Upper lobe of left lung (tissue), 6 donors: Measurements from ENCODE around the gene QSOX1. TPM values are rescaled to one million over a fixed set of nuclear protein-coding genes. Genes with fewer than 3 reads are reported as not detected.
A peak's percentile ranks its signal among the peaks of the same experiment; 100 is the strongest.

Source experiments
- ATAC-seq, 2 donors: fragments of 200-7000 bp; cut with Tn5 transposase; one replicate each; pipeline ENCODE4 v1.9.1; 2022; ENCODE audit warnings: mild to moderate bottlenecking in 2 of 2, moderate library complexity in 2 of 2; ENCODE audit not compliant: low FRiP score in 2 of 2
- DNase-seq, 2 donors: peaks; one replicate each; pipeline ENCODE4 v3.0.0-alpha.2; 2019 to 2020
- H3K27ac ChIP-seq, 4 donors: fragments of 200-600 bp; sonication (generic); one replicate each; pipeline ENCODE4 v1.5.1; 2016 to 2019
- H3K27me3 ChIP-seq, 4 donors: fragments of 200-600 bp; sonication (generic); one replicate each; pipeline ENCODE4 v1.5.1; 2017 to 2019
- H3K36me3 ChIP-seq, 4 donors: fragments of 200-600 bp; sonication (generic); one replicate each; pipeline ENCODE4 v1.5.1; 2016 to 2019
- H3K4me1 ChIP-seq, 4 donors: fragments of 200-600 bp; sonication (generic); one replicate each; pipeline ENCODE4 v1.5.1; 2018 to 2019
- H3K4me3 ChIP-seq, 4 donors: fragments of 200-600 bp; sonication (generic); one replicate each; pipeline ENCODE4 v1.5.1; 2017 to 2019; ENCODE audit warnings: mild to moderate bottlenecking in 2 of 4, moderate library complexity in 1 of 4
- H3K9me3 ChIP-seq, 4 donors: fragments of 200-600 bp; sonication (generic); one replicate each; pipeline ENCODE4 v1.5.1; 2018 to 2019
- CTCF ChIP-seq, 6 experiments: fragments of 450-650 bp in 4 of 6; fragments of 200-600 bp in 2 of 6; sonication (generic) in 2 of 6; IDR thresholded peaks; one replicate each; pipeline ENCODE4 v1.5.1; 2016 to 2019; ENCODE audit warnings: antibody characterized with exemption in 6 of 6
- EP300 ChIP-seq, 4 donors: sonication (generic); formaldehyde crosslinking; IDR thresholded peaks; one replicate each; pipeline ENCODE4 v1.5.1; 2017; ENCODE audit warnings: antibody characterized with exemption in 4 of 4, control low read depth in 2 of 4
- POLR2A ChIP-seq, 4 donors: fragments of 450-650 bp; IDR thresholded peaks; one replicate each; pipeline ENCODE4 v1.5.1; 2016 to 2017; ENCODE audit warnings: antibody characterized with exemption in 4 of 4, mild to moderate bottlenecking in 2 of 4
- POLR2AphosphoS5 ChIP-seq, 2 donors: sonication (generic); formaldehyde crosslinking; IDR thresholded peaks; one replicate each; pipeline ENCODE4 v1.5.1; 2017; ENCODE audit warnings: antibody characterized with exemption in 2 of 2
- WGBS, 2 donors: methylation state at CpG; one replicate each; pipeline ENCODE4 v1.1.5; 2017 to 2018; 5-methylcytosine and 5-hydroxymethylcytosine counted together
- total RNA-seq, 6 donors: library from RNA; depleted of rRNA in 4 of 6; stranded (reverse); fragments of >200 nt in 4 of 6; gene quantifications; one replicate each; pipeline versions ENCODE4 v1.1.0 to v1.2.1, GENCODE V29; 2016 to 2021
- donor health status: DM: no; HTN: no; CAD: no; lungs with moderate emphysema.
- donor health status: DM: no; HTN: yes; CAD: no; lungs with severe emphysema.

QSOX1 gene
- total RNA-seq, 6 donors from 2014 or later = 61.8 to 380 (median 201) TPM

DNA sequence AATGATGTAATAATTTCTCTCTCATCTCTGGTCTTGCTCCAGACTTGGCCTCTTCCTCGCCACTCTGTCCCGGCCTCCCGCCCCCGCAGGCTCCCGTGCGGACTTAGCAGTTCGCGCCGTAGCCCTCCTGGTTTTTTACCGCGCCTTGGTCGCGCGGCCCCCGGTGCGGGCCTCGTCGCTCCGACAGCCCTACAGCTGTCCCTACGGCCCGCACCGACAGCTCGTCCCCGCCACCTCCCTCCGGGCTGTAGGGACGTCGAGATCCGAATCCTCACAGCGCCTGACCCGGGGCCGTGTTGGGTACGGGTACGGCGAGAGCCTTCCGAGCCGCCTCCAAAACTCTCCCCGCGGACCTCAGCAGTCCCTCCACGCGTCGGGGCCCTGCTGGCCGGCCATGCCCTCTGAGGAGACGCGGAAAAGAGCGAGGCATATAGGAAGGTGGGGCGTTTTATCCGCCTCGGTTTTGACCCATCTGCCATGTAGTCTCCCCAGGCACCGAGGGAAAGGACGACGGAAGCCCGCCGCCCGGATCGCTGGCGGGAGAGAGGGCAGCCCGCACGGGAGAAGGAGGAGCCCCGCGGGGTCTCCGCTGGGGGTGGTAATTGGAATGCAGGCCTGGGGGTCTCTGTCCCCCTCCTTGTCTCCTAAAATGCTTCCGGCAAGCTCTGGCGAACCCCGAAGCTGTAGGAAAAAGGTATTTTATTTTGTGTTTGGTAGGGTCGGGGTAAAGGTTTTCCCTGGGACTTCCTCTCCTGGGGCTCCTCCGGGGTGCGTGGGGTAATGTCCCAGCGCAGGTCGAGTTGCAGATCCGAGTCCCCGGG is 78.7 kb downstream of the QSOX1 start:
- H3K36me3 ChIP-seq = no peaks in the 10 kb centered on the region
- ATAC-seq = no peak
- peak in 1 of 2 donors; percentile 78 for DNase-seq
- WGBS, 2 donors = 7 to 9% methylated on average over 43 to 64 of the region's 71 CpGs
- H3K27me3 ChIP-seq = peaks cover 0 to 95% (median 67%) of the 10 kb centered on the region in 4 donors
- H3K9me3 ChIP-seq = no peaks in the 10 kb centered on the region
- TF ChIP-seq POLR2A (IDR thresholded peaks at IDR 0.05) (no peak), EP300 (IDR thresholded peaks at IDR 0.05) (no peak), POLR2AphosphoS5 (IDR thresholded peaks at IDR 0.05) (no peak), CTCF (IDR thresholded peaks at IDR 0.05) (no peak)
- H3K4me1 ChIP-seq = peaks cover 57 to 77% (median 60%) of the 10 kb centered on the region in 4 donors
- H3K4me3 ChIP-seq = no peak overlapping the region
- H3K27ac ChIP-seq = no peak overlapping the region

DNA sequence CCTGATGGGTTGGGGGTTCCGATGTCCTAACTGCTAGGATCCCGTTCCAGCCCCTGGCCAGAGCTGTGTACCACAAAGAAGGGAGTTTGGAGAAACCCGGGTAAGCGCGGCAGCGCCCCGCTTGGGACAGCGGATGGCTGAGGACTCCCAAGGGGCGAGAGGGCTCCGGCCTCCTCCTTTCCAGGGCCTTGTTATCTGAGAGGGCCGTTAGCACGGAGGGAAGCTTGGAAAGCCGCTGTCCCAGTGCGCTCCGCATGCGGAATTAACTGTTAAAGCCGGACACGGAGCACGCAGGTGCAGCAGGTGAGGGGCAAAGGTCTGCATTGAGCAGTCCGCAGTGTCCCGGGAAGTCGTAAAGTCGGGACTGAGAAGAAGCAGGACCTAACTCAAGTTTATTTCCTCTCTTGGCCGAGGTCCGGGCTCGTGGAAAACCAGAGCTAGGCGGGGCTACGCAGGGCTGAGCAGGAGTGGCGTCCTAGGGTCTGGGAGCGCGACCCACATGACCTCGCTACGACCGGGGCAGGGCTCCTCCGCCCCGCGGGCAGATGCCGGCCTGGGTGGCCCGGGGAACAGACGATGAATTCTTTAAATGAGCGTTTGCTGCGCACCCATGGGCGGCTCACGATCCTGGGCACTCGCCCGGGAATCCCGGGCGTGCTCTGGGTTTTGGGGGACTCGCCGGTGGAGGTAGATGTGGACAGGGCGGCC is 79.9 kb downstream of the QSOX1 start:
- H3K9me3 ChIP-seq = no peaks in the 10 kb centered on the region
- H3K36me3 ChIP-seq = no peaks in the 10 kb centered on the region
- peaks cover 47 to 66% (median 51%) of the 10 kb centered on the region in 4 donors for H3K4me1 ChIP-seq
- 5% methylated on average over 13 to 51 of the region's 51 CpGs for WGBS, 2 donors
- TF ChIP-seq POLR2AphosphoS5 (IDR thresholded peaks at IDR 0.05) (no peak), EP300 (IDR thresholded peaks at IDR 0.05) (no peak), CTCF (IDR thresholded peaks at IDR 0.05) (no peak), POLR2A (IDR thresholded peaks at IDR 0.05) (no peak)
- DNase-seq = peak in 1 of 2 donors; percentile 81
- ATAC-seq = peak in 1 of 2 donors; percentile 34
- H3K27ac ChIP-seq = no peak overlapping the region
- peak overlapping the region in 3 of 4 donors; percentile 1 to 22 (median 15) for H3K4me3 ChIP-seq
- H3K27me3 ChIP-seq = peaks cover 0 to 95% (median 63%) of the 10 kb centered on the region in 4 donors

GRCh38 chr1:180235077-180235501 is 80.4 kb downstream of the QSOX1 start:
- no peak for TF ChIP-seq POLR2A (IDR thresholded peaks at IDR 0.05)
- TF ChIP-seq POLR2AphosphoS5 (IDR thresholded peaks at IDR 0.05) = no peak
- TF ChIP-seq CTCF (IDR thresholded peaks at IDR 0.05) = no peak
- TF ChIP-seq EP300 (IDR thresholded peaks at IDR 0.05) = no peak
- Histone ChIP-seq H3K4me1 (peaks cover 44 to 60% (median 46%) of the 10 kb centered on the region in 4 donors), H3K36me3 (no peaks in the 10 kb centered on the region), H3K27ac (no peak overlapping the region), H3K9me3 (no peaks in the 10 kb centered on the region), H3K27me3 (peaks cover 0 to 95% (median 62%) of the 10 kb centered on the region in 4 donors), H3K4me3 (peak overlapping the region in 3 of 4 donors; percentile 1 to 22 (median 15))
- WGBS, 2 donors = 2 to 4% methylated on average over 9 to 30 of the region's 30 CpGs
- DNase-seq = peak in 1 of 2 donors; percentile 65
- peak in 1 of 2 donors; percentile 40 for ATAC-seq

DNA sequence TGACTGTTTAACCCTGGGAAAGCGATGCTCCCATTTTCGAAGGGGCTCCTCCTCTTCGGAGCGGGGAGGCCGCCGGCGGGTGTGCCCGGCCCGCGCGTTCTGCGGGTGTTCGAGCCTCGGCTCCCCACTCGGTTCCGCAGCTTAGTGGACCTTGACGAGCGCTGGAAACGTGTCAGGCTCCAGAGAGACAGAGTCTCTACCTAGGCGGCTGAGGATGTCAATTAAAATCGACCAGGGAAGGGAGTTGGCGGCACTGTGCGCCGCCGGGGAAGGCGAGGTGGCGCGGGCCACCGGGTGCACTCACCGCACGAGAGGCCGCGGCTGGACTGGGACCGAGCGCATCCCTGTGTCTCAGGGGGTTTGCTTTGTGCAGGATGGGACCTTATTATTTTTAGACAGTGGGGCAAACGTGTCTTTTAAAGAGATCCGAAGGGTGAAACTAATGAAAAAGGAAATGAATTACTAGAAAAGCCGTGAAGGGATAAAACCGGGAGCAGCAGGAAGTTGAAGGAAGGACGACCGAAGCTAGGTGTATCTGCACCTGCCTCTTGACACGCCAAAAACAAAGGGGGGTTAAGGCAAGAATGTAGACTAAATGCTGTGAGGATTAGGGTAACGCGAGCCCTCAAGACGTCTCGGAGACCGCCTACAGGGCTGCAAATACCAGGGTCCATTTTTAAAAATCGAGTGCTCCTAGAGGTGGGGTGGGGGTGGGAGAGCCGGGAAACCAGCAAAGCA is 81.0 kb downstream of the QSOX1 start:
- H3K36me3 ChIP-seq = no peaks in the 10 kb centered on the region
- TF ChIP-seq EP300 (IDR thresholded peaks at IDR 0.05) = no peak
- no peak for TF ChIP-seq POLR2A (IDR thresholded peaks at IDR 0.05)
- no peak for TF ChIP-seq CTCF (IDR thresholded peaks at IDR 0.05)
- TF ChIP-seq POLR2AphosphoS5 (IDR thresholded peaks at IDR 0.05) = no peak
- H3K4me3 ChIP-seq = peak overlapping the region in 2 of 4 donors; percentile 15 to 22
- H3K4me1 ChIP-seq = peaks cover 39 to 55% (median 41%) of the 10 kb centered on the region in 4 donors
- H3K9me3 ChIP-seq = no peaks in the 10 kb centered on the region
- ATAC-seq = no peak
- 5 to 8% methylated on average over 29 to 44 of the region's 49 CpGs for WGBS, 2 donors
- peak in 1 of 2 donors; percentile 46 for DNase-seq
- H3K27ac ChIP-seq = no peak overlapping the region
- peaks cover 0 to 92% (median 59%) of the 10 kb centered on the region in 4 donors for H3K27me3 ChIP-seq
